A673 (cell line): ENCODE data around the gene IQCN.

ENCODE experiments used
- EZH2 ChIP-seq: fragments of 200-600 bp; sonication (generic); IDR thresholded peaks from 2 replicates; pipeline ENCODE4 v1.6.1; 2017; ENCODE audit warnings: borderline replicate concordance, low read depth, mild to moderate bottlenecking, mixed read lengths, antibody characterized with exemption, low read length; ENCODE audit not compliant: poor library complexity, severe bottlenecking
- TF ChIP-seq, protein P1 (sequence below): fragments of 300-800, 200-600 bp; sonication (generic); conservative IDR thresholded peaks from 2 replicates; pipeline ENCODE4 v1.5.1; 2017; ENCODE audit warnings: low read depth, mild to moderate bottlenecking, antibody characterized with exemption, low read length, moderate library complexity, mixed read lengths

DNA sequence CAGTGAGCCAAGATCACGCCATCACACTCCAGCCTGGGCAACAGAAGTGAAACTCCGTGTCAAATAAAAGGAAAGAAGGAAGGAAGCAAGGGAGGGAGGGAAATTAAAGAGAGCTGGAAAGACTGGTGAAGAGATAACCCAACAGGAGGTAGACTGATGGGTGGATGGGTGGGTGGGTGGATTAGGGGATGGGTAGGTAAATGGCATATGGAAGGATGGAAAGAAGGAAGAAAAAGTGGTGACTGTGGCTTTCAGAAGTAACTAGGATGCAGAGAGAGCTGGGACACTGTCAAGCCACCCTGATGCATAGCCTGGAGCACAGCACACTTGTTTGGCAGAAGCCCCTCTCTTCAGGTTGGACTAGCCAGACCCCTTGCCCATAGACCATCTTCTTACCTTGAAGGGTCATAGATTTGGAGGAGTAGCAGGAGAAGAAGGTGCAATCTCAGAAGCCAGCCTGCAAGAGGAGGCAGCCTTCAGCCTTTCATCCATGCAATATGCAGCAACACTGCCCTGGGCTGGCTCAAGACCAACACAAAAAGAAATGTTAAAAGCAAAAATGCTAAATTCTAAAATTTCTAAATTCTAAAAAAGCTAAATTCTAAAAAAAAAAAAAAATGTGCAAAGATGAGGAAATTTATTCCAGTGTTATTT is 5.1 kb downstream of the IQCN start:
- TF ChIP-seq, protein P1, sequence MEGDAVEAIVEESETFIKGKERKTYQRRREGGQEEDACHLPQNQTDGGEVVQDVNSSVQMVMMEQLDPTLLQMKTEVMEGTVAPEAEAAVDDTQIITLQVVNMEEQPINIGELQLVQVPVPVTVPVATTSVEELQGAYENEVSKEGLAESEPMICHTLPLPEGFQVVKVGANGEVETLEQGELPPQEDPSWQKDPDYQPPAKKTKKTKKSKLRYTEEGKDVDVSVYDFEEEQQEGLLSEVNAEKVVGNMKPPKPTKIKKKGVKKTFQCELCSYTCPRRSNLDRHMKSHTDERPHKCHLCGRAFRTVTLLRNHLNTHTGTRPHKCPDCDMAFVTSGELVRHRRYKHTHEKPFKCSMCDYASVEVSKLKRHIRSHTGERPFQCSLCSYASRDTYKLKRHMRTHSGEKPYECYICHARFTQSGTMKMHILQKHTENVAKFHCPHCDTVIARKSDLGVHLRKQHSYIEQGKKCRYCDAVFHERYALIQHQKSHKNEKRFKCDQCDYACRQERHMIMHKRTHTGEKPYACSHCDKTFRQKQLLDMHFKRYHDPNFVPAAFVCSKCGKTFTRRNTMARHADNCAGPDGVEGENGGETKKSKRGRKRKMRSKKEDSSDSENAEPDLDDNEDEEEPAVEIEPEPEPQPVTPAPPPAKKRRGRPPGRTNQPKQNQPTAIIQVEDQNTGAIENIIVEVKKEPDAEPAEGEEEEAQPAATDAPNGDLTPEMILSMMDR, result no peak
- no peak for TF ChIP-seq EZH2
